C4-2B (cell line): ENCODE measurements around the gene LMAN2.

Experiments
- CTCF ChIP-seq: fragments of 450-650 bp; conservative IDR thresholded peaks from 2 replicates; pipeline ENCODE4 v1.5.1; 2017; ENCODE audit warnings: mild to moderate bottlenecking
- ZFX ChIP-seq: fragments of 450-650 bp; IDR thresholded peaks from 2 replicates; pipeline ENCODE4 v1.6.1; 2017

GRCh38 chr5:177386542-177386941, 35.1 kb upstream of the LMAN2 start:
- TF ChIP-seq CTCF (no peak), ZFX (no peak)
